ENCODE measurements around the gene SAP130.

The SAP130 gene

DNA sequence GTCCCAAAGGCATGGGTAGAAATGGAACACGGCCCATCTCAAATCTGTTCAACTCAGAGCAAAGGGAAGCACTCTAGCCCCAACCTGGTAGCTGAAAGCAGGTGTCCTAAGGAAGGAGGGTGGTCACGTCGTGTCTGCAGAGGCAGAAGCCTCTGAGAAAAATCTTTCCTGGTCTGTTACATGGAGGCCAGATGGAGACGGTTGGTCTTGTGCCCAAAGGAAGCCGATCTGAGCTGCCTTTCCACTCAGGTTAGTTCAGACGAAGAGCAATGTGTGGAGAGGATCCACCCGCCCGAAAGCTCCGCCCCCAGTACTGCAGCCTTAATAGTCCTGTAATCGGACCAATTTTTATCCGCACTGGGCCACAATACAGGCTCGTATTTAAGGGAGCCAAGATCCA is 87.2 kb downstream of the SAP130 start:
- Histone ChIP-seq H3K4me3 (ENCODE audit: low read depth in 1 of 2, low read length in 2 of 2) (no peak overlapping the region), H3K9me3 (ENCODE audit: insufficient read depth, low read length, severe bottlenecking) (no peaks in the 10 kb centered on the region), H2AFZ (ENCODE audit: low read depth, low read length) (no peak overlapping the region), H3K27ac (ENCODE audit: low read length) (no peak overlapping the region), H3K9ac (ENCODE audit: low read depth, low read length) (no peak overlapping the region), H3K27me3 (ENCODE audit: insufficient read depth, low read length, poor library complexity) (no peaks in the 10 kb centered on the region), H4K20me1 (ENCODE audit: insufficient read depth, low read length) (no peaks in the 10 kb centered on the region), H3K79me2 (ENCODE audit: insufficient read depth, low read length) (no peaks in the 10 kb centered on the region), H3K4me1 (ENCODE audit: insufficient read depth, low read length) (no peaks in the 10 kb centered on the region), H3K4me2 (ENCODE audit: insufficient read depth, low read length) (no peak overlapping the region), H3K36me3 (ENCODE audit: insufficient read depth, low read length) (peaks cover 52% of the 10 kb centered on the region)
- ATAC-seq (ENCODE audit: insufficient read depth, low read depth) = no peak
- DNase-seq = no peak
- TF ChIP-seq EZH2 (IDR thresholded peaks at IDR 0.05; ENCODE audit: borderline replicate concordance, low read depth, low read length, severe bottlenecking) = no peak
- TF ChIP-seq, protein P1, sequence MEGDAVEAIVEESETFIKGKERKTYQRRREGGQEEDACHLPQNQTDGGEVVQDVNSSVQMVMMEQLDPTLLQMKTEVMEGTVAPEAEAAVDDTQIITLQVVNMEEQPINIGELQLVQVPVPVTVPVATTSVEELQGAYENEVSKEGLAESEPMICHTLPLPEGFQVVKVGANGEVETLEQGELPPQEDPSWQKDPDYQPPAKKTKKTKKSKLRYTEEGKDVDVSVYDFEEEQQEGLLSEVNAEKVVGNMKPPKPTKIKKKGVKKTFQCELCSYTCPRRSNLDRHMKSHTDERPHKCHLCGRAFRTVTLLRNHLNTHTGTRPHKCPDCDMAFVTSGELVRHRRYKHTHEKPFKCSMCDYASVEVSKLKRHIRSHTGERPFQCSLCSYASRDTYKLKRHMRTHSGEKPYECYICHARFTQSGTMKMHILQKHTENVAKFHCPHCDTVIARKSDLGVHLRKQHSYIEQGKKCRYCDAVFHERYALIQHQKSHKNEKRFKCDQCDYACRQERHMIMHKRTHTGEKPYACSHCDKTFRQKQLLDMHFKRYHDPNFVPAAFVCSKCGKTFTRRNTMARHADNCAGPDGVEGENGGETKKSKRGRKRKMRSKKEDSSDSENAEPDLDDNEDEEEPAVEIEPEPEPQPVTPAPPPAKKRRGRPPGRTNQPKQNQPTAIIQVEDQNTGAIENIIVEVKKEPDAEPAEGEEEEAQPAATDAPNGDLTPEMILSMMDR (IDR thresholded peaks at IDR 0.05; ENCODE audit: borderline replicate concordance, extremely low read depth, low read length, poor library complexity, severe bottlenecking) = no peak

DNA sequence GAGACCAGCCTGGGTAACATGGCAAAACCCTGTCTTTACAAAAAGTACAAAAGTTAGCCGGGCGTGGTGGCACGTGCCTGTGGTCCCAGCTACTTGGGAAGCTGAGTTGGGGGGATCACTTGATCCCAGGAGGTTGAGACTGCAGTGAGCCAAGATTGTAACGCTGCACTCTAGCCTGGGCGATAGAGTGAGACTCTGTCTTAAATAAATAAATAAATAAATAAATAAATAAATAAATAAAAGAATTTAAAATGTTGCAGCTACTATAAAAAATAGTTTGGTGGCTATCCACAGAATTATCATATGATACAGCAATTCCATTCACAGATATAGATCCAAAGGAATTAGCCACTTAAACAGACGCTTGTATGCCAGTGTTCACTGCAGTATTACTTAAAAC is 92.5 kb downstream of the SAP130 start:
- no peak overlapping the region for H2AFZ ChIP-seq (ENCODE audit: low read depth, low read length)
- no peak overlapping the region for H3K9ac ChIP-seq (ENCODE audit: low read depth, low read length)
- no peak for DNase-seq
- H3K9me3 ChIP-seq (ENCODE audit: insufficient read depth, low read length, severe bottlenecking) = no peaks in the 10 kb centered on the region
- no peak overlapping the region for H3K27ac ChIP-seq (ENCODE audit: low read length)
- no peaks in the 10 kb centered on the region for H3K79me2 ChIP-seq (ENCODE audit: insufficient read depth, low read length)
- no peaks in the 10 kb centered on the region for H3K27me3 ChIP-seq (ENCODE audit: insufficient read depth, low read length, poor library complexity)
- H3K4me3 ChIP-seq (ENCODE audit: low read depth in 1 of 2, low read length in 2 of 2) = no peak overlapping the region
- TF ChIP-seq, protein P1 (IDR thresholded peaks at IDR 0.05; ENCODE audit: borderline replicate concordance, extremely low read depth, low read length, poor library complexity, severe bottlenecking) = no peak
- no peak for TF ChIP-seq EZH2 (IDR thresholded peaks at IDR 0.05; ENCODE audit: borderline replicate concordance, low read depth, low read length, severe bottlenecking)
- no peak overlapping the region for H3K4me2 ChIP-seq (ENCODE audit: insufficient read depth, low read length)
- H3K4me1 ChIP-seq (ENCODE audit: insufficient read depth, low read length) = no peaks in the 10 kb centered on the region
- peaks cover under 1% of the 10 kb centered on the region; the same call in 1 of the 2 replicates for H3K36me3 ChIP-seq (ENCODE audit: insufficient read depth, low read length)
- H4K20me1 ChIP-seq (ENCODE audit: insufficient read depth, low read length) = no peaks in the 10 kb centered on the region
- no peak for ATAC-seq (ENCODE audit: insufficient read depth, low read depth)

DNA sequence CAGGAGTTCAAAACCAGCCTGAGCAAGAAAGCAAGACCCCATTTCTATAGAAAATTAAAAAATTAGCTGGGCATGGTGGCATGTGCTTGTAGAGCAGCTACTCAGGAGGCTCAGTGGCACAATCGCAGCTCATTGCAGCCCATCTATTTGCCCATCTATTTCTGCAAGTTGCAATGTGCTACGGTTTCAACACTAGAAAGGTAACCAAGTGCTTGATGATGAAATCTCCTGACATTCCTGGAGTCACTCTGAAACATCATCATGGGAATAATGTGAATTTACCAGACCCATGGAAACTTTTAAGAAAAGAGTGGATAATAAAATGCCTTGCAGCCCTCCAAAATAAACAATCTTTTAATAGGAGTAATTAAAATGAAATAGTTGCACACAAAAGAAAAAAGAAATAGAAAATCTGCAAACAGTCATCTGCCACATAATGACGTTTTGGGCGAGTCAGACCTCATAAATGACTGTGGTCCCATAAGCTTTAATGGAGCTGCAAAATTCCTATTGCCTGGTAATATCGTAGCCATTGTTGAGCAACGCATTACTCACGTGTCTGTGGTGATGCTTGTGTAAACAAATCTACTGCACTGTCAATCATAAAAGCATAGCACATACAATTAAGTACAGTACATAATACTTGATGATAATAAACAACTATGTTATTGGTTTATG is 95.5 kb downstream of the SAP130 start:
- no peak for DNase-seq
- no peak overlapping the region for H3K4me2 ChIP-seq (ENCODE audit: insufficient read depth, low read length)
- no peak overlapping the region for H3K4me3 ChIP-seq (ENCODE audit: low read depth in 1 of 2, low read length in 2 of 2)
- ATAC-seq (ENCODE audit: insufficient read depth, low read depth) = no peak
- H4K20me1 ChIP-seq (ENCODE audit: insufficient read depth, low read length) = no peaks in the 10 kb centered on the region
- no peaks in the 10 kb centered on the region for H3K27me3 ChIP-seq (ENCODE audit: insufficient read depth, low read length, poor library complexity)
- no peaks in the 10 kb centered on the region for H3K79me2 ChIP-seq (ENCODE audit: insufficient read depth, low read length)
- H3K36me3 ChIP-seq (ENCODE audit: insufficient read depth, low read length) = no peaks in the 10 kb centered on the region
- H3K4me1 ChIP-seq (ENCODE audit: insufficient read depth, low read length) = no peaks in the 10 kb centered on the region
- no peak overlapping the region for H2AFZ ChIP-seq (ENCODE audit: low read depth, low read length)
- TF ChIP-seq, protein P1 (IDR thresholded peaks at IDR 0.05; ENCODE audit: borderline replicate concordance, extremely low read depth, low read length, poor library complexity, severe bottlenecking) = no peak
- no peak for TF ChIP-seq EZH2 (IDR thresholded peaks at IDR 0.05; ENCODE audit: borderline replicate concordance, low read depth, low read length, severe bottlenecking)
- no peaks in the 10 kb centered on the region for H3K9me3 ChIP-seq (ENCODE audit: insufficient read depth, low read length, severe bottlenecking)
- H3K27ac ChIP-seq (ENCODE audit: low read length) = no peak overlapping the region
- no peak overlapping the region for H3K9ac ChIP-seq (ENCODE audit: low read depth, low read length)

Data from DND-41 (cell line).